Islet precursor cell (in vitro differentiated cells): ENCODE results near the gene EPHA5.
A peak's percentile ranks its signal among the peaks of the same experiment; 100 is the strongest.

Experiments used
- DNase-seq: peaks from one replicate; pipeline ENCODE4 v3.0.0-alpha.2; 2018

EPHA5 gene

DNA sequence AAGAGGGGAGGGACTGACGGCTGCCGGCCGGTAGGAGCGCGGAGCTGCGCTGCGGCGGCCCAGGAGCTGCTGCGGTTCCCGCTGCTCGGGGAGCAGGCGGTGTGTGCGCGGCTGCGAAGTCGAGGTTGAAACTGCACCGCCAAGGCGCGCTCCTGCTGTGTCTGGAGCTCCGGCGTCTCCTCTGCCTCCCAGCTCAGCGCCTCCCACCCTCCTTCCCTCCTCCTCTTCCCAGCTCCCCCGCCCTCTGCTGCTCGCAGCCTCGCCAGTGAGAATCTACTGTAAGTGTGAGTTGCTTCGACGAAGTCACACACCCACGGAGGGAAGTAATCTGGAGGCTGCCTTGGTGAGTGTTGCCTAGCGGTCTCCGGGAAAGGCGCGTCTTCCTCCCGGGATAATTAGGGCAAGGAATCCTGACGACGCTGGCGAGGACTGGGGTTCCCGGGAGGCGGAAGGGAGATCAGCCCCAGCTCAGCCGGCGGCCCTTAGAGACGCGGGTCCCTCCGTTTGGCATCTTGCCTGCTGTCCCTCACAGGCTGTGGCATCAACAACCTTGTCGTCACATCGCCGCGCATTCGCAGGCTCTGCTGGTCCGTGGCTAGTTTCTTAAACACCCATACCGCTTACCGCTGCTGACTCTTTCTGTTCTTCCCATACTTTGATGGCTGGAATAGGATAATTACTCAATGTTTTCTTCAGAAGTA is at the start of gene EPHA5:
Gene EPHA5 (minus strand): TSS at position 159 of the 701 bp plus-strand sequence. CDS start 747 bp downstream, outside the sequence.
- peak; percentile 95 for DNase-seq

DNA sequence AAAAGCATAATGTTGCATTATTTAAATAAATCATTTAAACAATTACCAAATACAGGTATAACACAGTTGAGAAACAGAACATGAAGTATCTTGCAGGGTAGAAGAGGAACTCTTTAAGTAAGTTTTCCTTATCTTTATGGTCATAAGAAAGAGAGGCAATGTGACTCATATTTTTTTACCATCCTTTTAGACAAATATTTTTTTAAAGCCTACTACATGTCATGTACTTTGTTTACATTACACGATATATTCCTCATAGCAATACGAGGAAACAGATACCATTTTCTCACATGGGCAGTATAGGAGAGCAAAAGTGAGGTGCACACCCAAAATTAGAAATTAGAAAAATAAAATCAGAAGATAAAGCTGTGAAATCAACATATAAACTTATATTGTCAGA is 49.3 kb upstream of the EPHA5 start:
- no peak for DNase-seq

- no peak for DNase-seq
These were observed 28.3 kb upstream of the EPHA5 start for GRCh38 chr4:65698631-65699030.

DNA sequence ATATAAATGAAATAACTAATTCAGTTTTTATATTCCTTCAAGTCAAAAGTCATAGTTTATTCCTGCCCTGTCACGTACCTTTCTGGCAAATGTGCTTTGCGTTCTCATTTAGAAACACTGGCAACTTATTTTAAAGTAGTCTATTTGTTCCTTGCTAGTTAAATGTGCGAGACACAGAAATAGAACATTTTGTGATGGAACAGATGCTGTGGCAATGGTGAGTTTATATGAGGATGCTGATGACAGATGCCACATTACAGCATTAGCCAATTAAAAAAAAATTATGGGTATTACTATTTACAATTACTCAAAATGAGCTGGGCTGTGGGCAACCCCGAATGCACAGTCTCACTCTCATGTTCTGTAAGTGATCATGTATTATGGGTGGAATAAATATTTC is 26.1 kb upstream of the EPHA5 start:
- DNase-seq: no peak

DNA sequence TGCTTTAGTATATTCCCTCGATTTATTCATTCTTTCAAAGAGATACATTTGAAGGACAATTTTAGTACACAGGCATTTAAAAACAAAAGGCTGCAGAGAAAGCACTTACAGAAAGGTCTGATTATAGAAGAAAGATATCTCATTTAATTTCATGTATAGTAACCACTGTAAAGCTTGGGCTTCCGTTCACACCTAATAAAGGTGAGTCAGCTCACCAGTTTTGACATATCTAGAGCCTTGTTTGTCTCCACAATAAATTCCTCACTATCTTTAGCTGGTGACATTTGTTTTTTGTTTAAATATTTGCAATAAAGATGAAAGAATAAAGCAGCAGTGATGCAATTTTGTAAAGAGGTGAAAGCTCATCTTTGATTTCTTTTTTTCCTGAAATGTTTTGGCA is 1.1 kb upstream of the EPHA5 start:
- no peak for DNase-seq

DNA sequence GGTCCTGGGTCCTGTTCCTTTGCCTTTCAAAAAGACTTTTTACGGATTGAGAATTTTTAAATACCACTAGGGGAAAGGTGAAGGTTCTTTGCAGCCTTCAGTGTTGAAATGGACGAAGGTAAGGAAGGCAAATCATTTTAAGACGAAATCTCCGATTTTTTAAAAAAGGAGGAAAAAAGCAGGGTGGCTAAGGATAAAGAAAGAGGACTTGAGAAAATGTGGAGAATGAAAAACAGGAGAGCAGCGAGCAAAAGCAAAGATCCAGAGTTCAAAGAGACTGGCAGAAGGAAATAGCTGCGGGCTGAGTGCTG is 314 bp downstream of the EPHA5 start:
- DNase-seq: no peak

GRCh38 chr4:65669111-65670019 is 924 bp downstream of the EPHA5 start:
- peak; percentile 56 for DNase-seq

- DNase-seq: peak; percentile 60
These were observed 1.8 kb downstream of the EPHA5 start for GRCh38 chr4:65668201-65669089.

- no peak for DNase-seq
These were observed 2.7 kb downstream of the EPHA5 start for GRCh38 chr4:65667506-65668041.

- DNase-seq: no peak
These were observed 4.3 kb downstream of the EPHA5 start for GRCh38 chr4:65665771-65666523.

DNA sequence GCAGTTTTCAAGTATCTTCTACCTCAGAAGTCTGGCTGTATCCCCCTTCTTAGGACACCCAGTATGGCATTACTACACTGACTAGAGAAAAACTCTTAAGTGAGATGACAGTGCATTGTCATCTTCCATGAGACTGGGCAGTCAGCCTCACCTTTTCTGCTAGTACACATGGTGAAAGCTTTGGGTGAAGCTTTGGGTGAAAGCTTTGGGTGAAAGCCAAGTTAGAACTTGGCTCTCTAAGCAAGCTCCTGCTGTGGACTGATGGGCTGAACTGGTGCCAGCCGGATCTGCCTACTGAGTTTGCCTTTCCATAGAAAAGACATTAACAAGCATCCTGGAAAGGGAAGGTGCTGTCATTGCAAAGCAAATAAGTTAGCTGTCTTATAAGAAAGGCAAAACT is 8.8 kb downstream of the EPHA5 start:
- no peak for DNase-seq

DNA sequence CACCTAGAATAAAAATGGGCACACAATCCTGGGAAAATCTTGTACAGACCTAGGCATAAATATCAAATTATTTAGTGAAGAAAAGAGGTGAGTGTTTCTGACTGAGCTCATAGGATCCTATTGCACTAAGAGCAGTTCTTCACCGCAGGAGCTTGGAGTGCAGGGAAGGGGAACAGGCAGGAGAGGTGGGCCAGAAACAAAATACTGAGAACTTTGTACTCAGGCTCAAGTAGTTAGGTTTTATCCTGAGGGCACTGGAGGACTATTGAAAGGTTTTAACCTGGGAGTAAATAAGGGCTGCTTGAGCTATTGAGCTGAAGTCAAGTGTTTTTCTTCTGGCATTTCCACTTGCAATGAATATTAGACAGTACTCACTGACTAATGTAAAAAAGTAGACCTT is 12.2 kb downstream of the EPHA5 start:
- peak; percentile 50 for DNase-seq

GRCh38 chr4:65656008-65656407 is 14.3 kb downstream of the EPHA5 start:
- DNase-seq: no peak

GRCh38 chr4:65654976-65655375 is 15.3 kb downstream of the EPHA5 start:
- DNase-seq: no peak

DNA sequence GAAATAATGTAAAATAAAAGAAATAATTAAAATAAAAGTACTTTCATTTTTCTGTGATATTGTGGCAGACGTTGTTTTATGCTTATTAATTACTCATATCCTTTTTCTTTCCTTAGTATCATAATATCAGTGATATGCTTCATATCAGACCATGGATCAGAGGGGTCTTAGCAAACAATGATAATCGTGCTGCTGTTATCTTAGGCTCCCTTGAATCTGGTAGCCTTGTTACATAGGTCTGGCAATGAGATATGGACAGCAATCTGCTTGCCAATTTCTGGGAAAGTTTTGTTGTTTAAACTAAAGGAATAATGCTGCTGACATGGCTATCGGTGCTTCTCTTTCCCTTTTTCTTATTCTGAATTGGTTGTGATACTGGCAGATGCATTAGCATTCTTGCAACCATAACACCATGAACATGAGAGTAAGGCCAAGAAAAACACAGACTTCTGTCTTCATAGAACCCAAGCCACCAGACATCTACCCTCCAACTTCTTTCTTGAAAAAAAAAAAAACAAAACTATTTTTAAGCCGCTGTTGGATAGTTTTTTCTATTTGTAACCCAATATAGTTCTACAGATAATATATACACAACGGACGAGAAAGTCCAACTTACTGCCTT is 16.4 kb downstream of the EPHA5 start:
- no peak for DNase-seq

GRCh38 chr4:65651751-65652150 is 18.5 kb downstream of the EPHA5 start:
- DNase-seq: no peak

DNA sequence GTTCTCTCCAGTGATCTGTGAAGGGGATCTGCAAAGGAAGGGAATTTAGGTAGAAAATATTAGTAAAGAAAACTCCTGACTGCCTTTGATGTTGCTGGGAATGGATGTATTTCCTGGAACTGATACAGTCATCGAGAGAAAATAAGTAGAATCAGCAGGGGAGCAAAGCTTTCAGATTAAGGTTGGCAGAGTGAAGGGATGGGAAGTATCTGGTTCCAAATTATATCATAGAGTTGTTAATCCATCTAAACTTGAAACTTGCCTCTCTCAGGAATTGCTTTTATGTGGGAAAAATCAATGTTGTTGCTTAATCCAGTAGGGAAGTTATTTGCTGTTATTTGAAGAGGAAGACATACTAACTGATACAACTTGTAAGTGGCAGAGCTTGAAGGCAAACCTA is 19.3 kb downstream of the EPHA5 start:
- no peak for DNase-seq

GRCh38 chr4:65646136-65646535 is 24.2 kb downstream of the EPHA5 start:
- no peak for DNase-seq

DNA sequence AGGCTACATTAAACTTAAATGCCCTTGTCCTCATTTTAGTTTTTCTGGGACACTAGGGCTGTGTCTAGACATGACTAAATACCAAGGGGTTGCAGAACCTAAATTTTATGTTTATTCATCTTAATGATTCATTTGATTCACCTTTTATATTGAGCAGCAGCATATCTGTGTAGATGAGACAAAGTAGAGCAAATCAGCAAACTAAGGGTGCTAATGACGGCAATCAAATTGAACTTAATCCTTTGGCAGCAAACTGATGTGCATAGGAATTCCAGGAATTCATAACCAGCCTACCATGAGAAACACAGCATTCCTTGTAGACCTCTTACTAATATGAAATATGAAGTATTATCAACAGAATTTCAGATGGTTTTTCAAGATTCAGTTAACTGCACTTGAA is 25.1 kb downstream of the EPHA5 start:
- no peak for DNase-seq

DNA sequence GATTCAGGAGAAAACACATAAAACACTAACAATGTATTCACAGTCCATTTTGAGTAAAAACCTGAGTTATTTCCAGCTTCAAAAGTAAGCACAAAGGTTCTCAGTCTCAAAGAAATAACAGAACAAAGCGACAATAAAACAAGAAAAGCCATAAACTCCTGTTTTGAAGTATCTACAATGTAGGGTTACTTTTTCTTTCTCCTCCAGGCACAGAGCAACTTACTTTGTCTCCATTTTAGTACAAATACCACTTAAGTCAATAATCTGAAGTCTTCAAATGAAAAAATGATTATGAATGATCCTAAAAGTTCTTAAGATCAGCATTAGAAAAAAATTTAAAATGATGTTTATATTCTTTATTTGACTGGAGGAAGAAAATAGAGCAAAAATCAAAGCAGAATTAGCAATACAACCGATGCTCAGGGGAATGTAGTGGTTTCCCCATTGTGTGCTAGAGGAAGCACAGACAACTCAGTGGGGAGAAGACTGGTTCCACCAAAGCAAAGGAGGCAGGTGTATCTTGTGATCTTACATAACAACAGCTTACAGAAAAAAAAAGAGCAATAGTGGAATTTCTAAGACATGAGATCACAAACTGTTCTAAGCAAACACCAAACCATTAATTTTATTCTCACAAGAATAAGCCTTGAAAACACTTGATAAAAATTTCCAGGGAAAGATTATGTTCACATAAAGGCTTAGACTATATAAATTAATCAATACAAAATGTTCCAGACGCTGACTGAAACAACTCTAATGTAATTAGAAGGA is 35.1 kb downstream of the EPHA5 start:
- DNase-seq: no peak

DNA sequence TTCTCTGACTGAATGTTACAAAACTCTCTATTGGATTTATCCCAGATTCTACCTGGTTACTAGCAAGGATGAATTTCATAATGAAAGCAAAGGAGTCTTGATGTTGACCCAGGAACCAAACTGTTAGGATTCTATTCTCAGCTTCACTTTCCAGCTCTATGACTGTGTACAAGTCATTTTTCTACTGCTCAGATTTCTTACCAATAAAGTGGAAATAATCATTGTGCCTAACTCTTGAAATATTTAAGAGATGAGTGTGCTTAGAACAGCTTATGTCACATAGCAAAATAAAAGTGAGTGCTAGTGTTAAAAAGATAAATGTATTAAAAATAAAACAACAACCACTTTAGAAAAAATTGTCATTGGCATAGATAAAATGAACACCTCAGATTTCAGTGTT is 45.6 kb downstream of the EPHA5 start:
- DNase-seq: no peak
